Activated naive CD4-positive, alpha-beta T cell (primary cell): ENCODE measurements around the gene PKD1.
"Not testable (repeated sequence)": the region's sequence is repeated elsewhere in the genome, so short reads cannot be mapped to it uniquely, and the experiment has no call there.

Experiments
- DNase-seq, 4 experiments: peaks; one replicate each; lab custom pipeline; 2025; lab: John Stamatoyannopoulos, UW

The PKD1 gene

DNA sequence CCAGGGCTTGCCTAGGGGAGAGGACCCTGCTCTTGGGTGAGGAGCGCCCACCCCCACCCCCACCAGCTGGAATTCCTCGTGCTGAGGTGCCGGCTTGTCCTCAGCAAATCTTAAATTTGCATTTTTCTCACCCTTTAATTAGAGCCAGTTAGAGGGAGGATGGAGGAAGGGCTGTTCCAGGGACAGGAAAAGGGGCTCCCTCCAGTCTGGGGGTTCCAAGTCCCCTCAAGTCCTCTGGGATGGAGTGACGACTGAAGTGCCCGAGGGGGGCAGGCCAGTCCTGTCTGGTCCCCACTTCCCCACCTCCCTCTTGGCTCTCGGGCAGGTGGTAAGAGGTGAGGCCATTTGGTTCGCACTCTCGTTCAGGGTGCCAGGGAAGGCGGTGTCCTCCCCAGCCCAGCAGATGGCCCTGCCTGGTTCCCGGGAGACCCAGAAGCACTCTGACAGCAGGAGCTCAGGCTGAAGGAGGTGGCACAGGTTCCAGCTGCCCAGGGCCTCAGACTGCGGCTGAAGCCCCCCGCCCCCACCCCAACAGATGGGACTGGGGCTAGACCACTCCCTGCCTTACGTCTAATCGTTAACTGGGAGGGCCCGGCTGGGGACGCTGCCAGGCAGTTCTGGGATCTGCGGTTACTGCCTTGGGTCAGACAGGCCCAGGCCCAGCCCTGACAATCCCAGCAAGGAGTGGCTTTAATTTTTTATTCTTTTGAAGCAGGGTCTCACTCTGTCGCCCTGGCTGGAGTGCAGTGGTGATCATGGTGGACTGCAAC, 14.9 kb upstream of the PKD1 start:
- DNase-seq, result no peak

- no peak for DNase-seq
Observed at GRCh38 chr16:2149630-2150417, 14.1 kb upstream of the PKD1 start.

DNA sequence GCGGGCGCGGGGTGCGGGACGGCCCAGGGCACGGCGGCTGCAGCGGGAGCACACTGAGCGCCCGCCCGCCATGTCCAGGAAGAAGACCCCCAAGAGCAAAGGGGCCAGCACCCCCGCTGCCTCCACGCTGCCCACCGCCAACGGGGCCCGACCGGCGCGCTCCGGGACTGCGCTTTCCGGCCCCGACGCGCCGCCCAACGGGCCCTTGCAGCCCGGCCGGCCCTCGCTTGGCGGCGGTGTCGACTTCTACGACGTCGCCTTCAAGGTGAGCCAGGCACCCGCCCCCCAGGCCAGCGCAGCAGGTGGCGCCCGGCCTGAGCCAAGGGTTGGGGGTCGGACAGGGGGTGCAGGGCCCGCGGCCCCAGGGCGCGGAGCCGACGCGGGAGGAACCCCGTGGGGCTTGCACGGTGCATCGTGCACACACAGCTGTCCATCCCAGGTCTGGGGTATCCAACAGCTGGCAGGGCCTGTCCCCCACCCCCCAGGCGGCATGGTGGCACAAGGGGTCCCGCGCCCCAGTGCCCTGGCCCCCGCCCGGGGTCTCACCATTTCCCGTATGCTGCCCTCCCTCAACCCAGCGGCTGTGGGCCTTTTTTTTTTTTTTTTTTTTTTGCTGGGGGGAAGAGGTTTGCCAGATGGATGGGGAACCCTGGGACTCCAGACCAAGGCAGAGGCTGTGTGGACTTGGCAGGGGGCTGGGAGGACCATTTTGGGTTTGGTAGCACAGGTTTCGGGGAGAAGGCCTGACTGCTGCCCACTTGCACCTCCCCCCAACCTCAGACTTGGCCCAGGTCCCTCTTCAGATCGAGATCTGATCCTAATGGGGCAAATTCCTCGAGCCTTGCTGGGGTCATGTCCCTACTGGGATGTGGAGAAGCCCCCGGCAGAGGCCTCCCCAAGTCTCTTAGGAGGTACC, 13.3 kb upstream of the PKD1 start:
- DNase-seq, result peak in 1 of 4 experiments; percentile 7

DNA sequence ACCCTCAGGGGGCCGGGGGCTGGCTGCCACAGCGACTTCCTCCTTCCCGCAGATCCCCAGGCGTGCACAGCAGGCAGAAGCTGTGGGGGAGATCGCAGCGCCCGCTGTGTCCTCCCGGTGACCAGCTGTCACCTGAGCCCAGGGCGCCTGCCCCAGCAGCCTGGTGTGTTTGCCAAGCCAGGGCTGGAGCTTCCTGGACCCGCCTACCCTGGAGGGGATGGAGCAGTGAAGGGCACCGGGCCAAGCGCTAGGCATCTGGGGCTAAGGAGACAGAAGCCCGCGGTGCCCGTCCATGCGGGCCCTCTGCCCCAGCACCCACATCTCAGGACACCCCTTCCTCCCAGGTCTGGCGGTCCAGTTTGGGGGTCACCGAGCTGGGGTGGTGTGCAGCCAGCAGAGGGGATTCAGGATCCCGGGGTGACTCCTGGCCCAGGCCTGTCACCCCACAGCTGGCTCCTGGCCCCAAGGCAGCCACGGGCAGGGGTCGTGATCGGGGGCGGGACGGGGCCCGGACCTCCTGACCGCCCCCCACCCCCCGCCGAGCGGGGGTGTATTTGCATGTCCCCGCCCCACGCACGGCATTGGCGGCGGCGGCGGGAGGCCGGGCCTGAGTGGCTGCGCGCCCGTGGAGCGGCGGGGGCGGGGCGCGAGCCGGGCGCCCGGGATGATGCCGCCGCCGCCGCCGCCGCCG, 12.4 kb upstream of the PKD1 start, which contains the start of gene RAB26:
Gene RAB26 (plus strand): TSS at position 645 of the 691 bp plus-strand sequence. CDS start 159 bp downstream, outside the sequence.
- DNase-seq, result peak in 1 of 4 experiments; percentile 52

DNA sequence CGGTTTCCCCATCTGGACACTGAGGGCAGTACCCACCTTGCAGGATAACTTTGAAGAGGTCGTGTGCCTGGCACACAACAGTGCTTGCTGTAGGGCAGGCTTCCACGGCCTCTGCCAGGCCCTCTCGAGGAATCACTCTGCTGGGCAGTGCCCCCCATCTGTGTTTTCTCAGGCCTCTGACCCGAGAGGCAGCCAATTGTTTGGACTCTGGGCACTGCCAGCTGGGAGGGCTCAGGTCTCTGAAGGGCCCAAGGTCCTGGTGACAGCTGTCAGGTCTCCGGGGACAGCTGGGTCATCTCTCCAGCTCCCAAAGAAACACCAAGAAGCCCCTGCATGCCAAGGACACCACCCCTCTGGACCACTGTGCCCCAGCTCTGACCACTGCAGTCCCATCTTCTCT, 11.7 kb upstream of the PKD1 start:
- no peak for DNase-seq

GRCh38 chr16:2145843-2146242, 10.1 kb upstream of the PKD1 start:
- DNase-seq, result no peak

DNA sequence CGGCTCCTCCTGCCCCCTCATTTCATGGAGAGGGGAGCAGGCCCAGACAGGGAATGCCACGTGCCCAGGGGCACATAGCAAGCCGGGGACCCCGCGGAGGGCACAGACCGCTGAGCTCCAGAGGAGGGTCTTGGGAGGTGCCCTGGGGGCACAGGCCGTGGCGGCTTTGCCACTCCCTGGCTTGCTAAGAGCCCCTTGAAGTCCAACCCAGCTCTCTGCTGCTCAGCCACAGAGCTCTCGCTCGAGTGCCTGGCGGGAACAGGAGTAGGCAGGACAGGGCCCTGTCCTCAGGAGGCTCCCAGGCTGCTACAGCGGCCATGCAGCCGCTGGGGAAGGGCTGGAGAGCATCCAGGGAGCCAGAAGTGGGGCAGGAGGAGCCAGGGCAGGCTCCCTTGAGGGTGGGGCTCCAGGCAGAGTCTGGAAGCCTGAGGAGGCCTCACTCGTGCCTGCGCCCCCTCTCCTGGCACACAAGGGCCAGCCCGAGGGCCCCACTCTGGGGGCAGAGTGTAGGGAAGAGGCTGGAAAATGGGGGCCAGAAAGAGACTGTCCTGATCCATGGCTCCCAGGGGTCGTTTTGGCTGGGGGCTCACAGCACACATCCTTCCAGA, 8.3 kb upstream of the PKD1 start:
- DNase-seq, result no peak

DNA sequence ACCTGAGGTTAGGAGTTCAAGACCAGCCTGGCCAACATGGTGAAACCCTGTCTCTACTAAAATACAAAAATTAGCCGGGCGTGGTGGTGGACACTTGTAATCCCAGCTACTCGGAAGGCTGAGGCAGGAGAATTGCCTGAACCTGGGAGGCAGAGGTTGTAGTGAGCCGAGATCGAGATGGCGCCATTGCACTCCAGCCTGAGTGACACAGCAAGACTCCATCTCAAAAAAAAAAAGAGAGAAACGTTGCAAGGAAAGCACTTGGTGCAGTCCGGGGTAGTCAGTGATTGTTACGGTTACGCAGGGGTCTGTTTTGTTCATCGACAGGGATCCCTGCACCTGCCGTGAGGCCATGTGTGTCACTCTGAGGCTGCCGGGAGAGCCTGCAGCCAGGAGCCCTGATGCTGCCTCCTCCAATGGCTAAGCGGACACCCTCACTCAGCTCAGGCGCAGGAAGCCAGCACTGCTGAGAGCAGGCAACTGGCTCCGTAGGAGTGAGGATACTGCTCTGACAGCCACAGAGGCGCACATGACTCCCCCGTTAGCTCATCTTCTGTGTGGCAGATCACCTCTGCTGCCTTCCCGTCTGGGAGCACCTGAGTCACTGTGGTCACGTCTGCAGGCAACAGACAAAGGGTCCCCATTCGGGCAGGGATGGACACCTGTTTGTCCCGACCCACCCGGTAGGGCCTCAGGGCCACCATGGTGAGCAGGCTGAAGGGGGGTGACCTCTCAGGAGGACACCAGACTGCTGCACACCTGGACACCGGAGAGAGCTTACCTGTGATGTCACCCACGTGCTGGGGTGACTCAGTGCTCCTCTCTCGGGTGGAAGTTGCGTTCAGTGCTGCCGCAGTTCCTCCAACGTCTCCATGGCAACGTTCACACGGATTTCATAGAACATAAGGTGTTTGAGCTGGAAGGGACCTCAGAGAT, 7.5 kb upstream of the PKD1 start:
- DNase-seq, result no peak

DNA sequence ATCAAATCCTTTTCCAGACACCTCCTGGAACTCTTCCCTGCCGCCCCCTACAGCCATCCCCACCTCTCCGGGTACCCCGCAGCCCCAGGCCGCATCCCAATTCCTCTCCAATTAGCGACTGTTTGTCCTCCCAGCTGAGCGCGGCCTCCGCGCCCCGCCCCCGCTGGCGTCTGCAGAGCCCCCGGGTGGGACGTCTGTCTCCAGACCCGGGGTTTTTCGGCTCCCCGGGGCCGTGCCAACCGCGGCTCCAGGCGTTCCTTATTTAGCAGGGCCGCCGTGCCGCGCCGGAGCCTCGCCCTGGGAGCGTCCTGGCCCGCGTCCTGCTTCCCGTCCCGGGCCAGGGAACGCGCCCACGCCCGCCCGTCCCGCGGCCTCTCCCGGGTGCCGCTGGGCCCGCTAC, 627 bp downstream of the PKD1 start:
- not testable (repeated sequence) for DNase-seq

GRCh38 chr16:2133797-2134196, 1.9 kb downstream of the PKD1 start:
- not testable (repeated sequence) for DNase-seq

DNA sequence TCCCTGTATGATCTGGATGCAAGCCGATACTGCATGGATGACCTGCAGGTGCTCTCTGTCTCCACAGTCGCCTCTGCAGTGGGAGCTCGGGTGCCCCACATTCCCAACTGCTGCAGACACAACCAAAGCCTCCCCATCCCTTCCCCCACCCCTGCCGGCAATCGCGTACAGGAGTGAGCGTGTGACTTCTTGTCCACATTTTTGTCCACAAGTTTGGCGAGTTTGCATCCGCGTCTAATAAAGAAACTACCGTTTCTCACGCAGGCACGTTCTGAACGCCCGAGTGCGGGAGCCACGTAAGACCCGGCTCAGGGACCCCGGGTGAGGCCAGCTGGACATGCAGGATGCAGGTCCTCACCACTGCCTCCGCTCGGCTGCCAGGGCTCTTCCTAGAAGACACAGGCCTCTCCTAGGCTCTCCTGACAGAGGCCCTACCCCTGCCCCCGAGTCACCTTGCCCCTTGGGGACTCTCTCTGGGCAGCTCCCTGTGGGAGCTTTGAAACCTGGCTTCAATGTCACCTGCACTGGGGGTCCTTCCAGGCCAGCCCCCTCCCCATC, 5.7 kb downstream of the PKD1 start:
- DNase-seq, result not testable (repeated sequence)

- not testable (repeated sequence) for DNase-seq
Observed at GRCh38 chr16:2129251-2129650, 6.4 kb downstream of the PKD1 start.

- not testable (repeated sequence) for DNase-seq
Observed at GRCh38 chr16:2127630-2128280, 7.9 kb downstream of the PKD1 start.

- not testable (repeated sequence) for DNase-seq
Observed at GRCh38 chr16:2126928-2127556, 8.7 kb downstream of the PKD1 start.

DNA sequence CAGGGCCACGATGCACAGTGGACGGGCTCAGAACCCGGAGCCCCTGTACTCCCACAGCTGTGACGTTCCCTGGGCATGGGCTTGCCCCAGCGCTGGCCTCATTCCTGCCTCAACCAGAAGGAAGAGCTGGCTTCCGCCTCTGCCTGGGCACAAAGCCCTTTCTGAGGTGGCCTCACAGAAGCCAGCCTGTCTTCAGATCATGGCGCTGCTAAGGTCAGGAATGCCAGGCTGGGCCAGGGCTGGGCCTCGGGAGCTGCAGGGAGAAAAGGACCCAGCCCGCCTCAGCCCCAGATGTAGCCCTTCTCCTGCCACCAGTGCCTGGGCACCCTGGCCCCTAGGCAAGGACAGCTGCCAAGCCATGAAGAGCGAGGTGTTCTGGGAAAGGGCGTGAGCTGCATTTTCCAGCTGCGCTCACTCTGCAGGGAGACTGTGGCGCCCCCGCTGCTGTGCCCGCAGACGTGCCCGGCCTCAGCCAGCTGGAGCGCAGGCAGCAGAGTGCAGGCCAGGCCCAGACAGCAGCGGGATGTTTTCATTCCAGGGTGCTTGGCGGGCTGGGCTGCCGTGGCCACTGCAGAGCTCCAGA, 9.4 kb downstream of the PKD1 start:
- DNase-seq, result not testable (repeated sequence)

GRCh38 chr16:2125609-2126008, 10.1 kb downstream of the PKD1 start:
- DNase-seq, result not testable (repeated sequence)

GRCh38 chr16:2124694-2125444, 10.8 kb downstream of the PKD1 start:
- DNase-seq, result not testable (repeated sequence)
